Endometrial microvascular endothelial cells (primary cell): ENCODE data around the gene PALB2. TPM values are rescaled to one million over a fixed set of nuclear protein-coding genes. Genes with fewer than 3 reads are reported as not detected.
"Not testable (repeated sequence)": the region's sequence is repeated elsewhere in the genome, so short reads cannot be mapped to it uniquely, and the experiment has no call there.

ENCODE experiments used
- in situ Hi-C: cut with HindIII; loops from 2 replicates; pipeline ENCODE4 v1.10.0; 2017; ENCODE audit warnings: low sequenced_read_pairs, low pct_unique_long_range_greater_than_20kb; ENCODE audit errors: inconsistent ontology term
- total RNA-seq: library from RNA; depleted of rRNA; stranded (reverse); fragments of >200 nt; gene quantifications from one replicate; pipeline ENCODE4 v1.2.3, GENCODE V29; 2015; ENCODE audit errors: inconsistent ontology term

PALB2 gene
- total RNA-seq, 1 donor from 2014 or later: 11.3 TPM

DNA sequence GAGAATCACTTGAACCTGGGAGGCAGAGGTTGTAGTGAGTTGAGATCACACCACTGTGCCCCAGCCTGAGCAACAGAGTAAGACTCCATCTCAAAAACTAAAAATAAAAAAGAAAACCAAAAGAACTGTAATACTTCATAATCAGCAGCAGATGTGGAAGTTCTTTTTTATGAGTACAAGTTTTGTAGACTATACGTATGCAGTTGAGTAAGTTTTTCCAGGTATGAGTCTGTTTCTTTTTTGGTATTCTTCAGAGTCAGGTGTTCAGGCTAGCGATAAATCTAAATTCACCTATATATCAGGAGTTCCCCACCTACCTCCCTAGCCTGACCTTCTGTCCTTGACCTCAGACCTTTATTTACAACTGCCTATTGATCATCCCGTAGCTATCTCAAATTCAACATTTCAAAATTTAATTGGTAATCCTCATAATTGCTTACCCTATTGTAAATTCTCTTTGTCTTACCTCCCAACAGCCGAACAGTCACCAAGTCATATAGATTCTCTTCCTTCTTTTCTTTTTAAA, 10.9 kb upstream of the PALB2 start:
- in situ Hi-C loops: no loop called here

- in situ Hi-C loops: no loop called here
Measured at GRCh38 chr16:23650674-23651416, 9.7 kb upstream of the PALB2 start.

GRCh38 chr16:23642246-23642774, 1.2 kb upstream of the PALB2 start:
- in situ Hi-C loops: no loop called here

DNA sequence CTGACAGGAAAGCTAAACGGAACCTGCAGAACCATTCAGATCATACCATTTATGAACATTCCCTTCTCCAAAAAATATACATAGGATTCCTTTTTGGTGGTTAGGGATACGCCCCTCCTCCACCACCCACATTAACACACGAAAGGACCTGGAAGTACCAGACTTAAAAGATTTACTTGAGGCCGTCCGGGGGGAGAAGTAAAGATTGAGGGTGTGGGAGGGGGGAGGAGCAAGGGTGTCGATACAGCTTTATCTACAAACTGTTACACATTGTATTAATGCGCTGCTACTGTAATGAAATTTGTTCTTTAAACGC, 537 bp downstream of the PALB2 start:
- in situ Hi-C loops: no loop called here

DNA sequence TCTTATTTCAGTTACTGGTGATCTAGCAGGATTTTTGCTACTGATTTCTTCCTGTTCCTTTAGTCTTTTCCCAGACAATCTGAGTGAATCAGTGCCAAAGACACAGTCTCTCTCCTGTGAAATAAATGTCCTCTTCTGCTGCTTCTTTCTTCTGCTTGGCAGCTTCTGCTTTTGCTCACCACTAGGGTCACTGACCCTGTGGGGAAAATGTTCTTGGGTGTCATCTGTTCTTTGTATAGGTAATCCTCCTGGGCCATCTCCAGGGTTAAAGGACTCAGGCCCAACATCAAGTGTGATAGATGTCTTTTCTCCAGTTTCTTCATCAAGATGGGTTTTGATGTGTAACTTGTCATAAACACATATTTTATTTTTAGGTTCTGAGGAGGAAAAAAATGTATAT, 5.2 kb downstream of the PALB2 start:
- in situ Hi-C loops: no loop called here

- in situ Hi-C loops: no loop called here
Measured at GRCh38 chr16:23634461-23635036, 6.6 kb downstream of the PALB2 start.

GRCh38 chr16:23631874-23632273, 9.2 kb downstream of the PALB2 start:
- in situ Hi-C loops: not testable (repeated sequence)

- in situ Hi-C loops: no loop called here
Measured at GRCh38 chr16:23629516-23629915, 11.6 kb downstream of the PALB2 start.

GRCh38 chr16:23624092-23624491, 17.0 kb downstream of the PALB2 start:
- in situ Hi-C loops: no loop called here

DNA sequence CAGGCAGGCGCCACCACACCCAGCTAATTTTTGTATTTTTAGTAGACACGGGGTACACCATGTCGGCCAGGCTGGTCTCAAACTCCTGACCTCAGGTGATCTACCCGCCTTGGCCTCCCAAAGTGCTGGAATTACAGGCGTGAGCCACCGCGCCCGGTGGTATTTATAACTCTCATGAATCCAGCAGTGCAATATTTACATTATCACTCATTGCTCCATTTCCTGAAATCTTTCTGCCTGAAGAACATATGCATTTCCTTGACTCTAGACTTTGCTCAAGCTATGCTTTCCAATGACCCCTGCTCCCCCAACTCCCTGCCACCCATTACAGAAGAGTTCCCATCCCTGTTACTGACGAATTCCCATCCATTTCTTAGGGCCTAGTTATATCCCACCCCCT, 25.3 kb downstream of the PALB2 start:
- in situ Hi-C loops: no loop called here

- in situ Hi-C loops: no loop called here
Measured at GRCh38 chr16:23611936-23612335, 29.2 kb downstream of the PALB2 start.

DNA sequence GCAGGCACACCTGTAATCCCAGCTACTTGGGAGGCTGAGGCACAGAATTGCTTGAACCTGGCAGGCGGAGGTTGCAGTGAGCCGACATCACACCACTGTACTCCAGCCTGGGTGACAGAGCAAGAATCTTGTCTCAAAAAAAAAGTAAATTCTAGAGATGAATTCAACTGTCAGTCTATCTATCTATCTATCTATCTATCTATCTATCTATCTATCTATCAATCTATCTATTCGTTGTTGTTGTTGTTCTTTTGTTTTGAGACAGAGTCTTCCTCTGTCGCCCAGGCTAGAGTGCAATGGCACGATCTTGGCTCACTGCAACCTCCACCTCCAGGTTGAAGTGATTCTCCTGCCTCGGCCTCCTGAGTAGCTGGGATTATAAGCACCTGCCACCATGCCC, 30.2 kb downstream of the PALB2 start:
- in situ Hi-C loops: not testable (repeated sequence)

- in situ Hi-C loops: no loop called here
Measured at GRCh38 chr16:23609929-23610328, 31.2 kb downstream of the PALB2 start.

DNA sequence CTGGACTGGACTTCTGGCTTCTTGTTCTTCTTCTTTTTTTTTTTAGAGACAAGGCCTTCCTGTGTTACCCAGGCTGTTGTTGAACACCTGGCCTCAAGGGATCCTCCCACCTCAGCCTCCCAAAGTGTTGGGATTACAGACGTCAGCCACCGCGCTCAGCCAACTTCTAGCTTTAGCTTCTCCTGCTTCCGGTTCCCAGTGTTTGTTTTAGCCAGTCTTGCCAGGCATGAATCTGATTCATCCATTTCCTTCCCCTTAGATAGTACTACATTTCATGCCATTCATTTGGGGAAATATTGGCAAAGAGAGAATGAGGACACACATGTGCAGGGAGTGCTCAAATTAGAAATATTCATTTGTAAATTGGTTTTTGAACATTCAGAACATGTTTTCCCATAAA, 32.9 kb downstream of the PALB2 start:
- in situ Hi-C loops: no loop called here

- in situ Hi-C loops: no loop called here
Measured at GRCh38 chr16:23607726-23608125, 33.4 kb downstream of the PALB2 start.

DNA sequence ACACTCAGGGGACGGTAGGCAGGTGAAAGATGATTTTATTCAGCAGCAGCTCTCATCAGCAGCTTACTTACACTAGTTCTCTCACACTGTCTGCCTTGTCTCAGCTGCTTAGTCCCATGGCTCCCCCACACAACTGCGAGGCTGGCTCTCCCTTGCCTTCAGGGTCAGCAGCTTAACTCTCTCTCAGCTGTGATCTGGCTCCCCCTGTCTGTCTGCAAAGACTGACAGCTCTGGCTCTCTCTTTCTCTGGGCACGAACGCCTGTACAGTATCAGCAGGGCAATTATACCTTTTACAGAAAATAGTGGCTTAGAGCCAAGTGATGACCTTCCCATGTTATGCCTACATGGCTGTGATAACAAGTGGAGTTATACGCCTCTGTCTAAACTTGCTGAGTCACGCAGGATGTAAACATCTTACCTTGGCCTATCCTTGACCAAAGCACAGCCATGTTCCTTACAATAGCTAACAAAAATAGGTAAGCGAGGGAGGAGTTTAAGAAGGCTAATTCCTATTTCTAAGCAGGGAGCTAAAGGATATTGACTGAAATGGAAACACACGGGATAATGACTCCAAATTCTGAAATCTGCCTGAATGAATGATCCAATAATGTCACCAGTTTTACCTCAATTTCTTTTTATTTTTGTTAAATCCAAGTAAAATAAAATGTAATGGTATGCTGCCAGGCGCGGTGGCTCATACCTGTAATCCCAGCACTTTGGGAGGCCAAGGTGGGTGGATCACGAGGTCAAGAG, 43.9 kb downstream of the PALB2 start:
- in situ Hi-C loops: no loop called here

- in situ Hi-C loops: no loop called here
Measured at GRCh38 chr16:23595951-23596720, 45.0 kb downstream of the PALB2 start, which contains the start of gene NDUFAB1. TSS of gene NDUFAB1 (minus strand) at chr16:23596316. CDS start at chr16:23596290, 26 bp downstream.

- in situ Hi-C loops: no loop called here
Measured at GRCh38 chr16:23595246-23595950, 45.7 kb downstream of the PALB2 start.
